Measurements from ENCODE around the gene CLIP2.

DNA sequence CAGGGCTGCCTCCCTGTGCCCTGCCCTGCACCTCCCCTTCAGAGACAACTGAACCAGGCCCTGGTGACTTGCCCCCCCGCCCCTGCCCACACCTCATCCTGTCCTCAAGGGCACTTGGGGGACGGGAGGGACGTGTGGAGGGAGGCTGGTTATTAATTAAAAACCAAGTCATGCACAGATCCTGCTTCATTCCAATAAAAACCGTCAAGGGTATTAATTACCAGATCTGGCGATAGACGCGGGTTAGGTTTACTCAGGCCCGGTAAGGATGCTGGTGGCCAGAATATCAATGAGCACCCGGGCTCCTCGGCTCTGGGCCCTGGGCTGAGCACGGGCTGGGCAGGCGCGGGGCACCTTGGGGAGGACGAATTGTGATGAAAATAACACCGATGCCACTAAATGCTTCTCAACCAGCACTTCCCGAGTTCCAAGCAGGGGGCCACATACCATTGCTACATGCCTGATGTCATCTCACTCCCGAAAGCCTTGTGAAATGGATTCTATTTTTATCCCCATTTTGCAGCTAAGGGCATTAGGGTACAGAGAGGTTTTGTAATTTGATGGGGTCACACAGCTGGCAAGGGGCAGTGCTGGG is 140.0 kb downstream of the CLIP2 start:
- TF ChIP-seq CTCF (conservative IDR thresholded peaks at IDR 0.05; ENCODE audit: low read depth, low read length) (no peak), EZH2 (IDR thresholded peaks at IDR 0.05; ENCODE audit: low read length, unreplicated experiment) (no peak), EZH2phosphoT487 (IDR thresholded peaks at IDR 0.05; ENCODE audit: borderline replicate concordance, low read length) (no peak)

All from PC-3 (cell line).